GM12891 (cell line): ENCODE measurements around the gene EFNA3.

Source experiments
- POLR2A ChIP-seq: IDR thresholded peaks from 2 replicates; pipeline ENCODE4 v1.6.1; 2011; ENCODE audit warnings: low read depth, low read length, control low read depth
- POLR2AphosphoS5 ChIP-seq: IDR thresholded peaks from 2 replicates; pipeline ENCODE4 v1.6.1; 2011; ENCODE audit warnings: low read depth, low read length, control low read depth
- TAF1 ChIP-seq: IDR thresholded peaks from 2 replicates; pipeline ENCODE4 v1.6.1; 2011; ENCODE audit warnings: low read depth, low read length, control low read depth

DNA sequence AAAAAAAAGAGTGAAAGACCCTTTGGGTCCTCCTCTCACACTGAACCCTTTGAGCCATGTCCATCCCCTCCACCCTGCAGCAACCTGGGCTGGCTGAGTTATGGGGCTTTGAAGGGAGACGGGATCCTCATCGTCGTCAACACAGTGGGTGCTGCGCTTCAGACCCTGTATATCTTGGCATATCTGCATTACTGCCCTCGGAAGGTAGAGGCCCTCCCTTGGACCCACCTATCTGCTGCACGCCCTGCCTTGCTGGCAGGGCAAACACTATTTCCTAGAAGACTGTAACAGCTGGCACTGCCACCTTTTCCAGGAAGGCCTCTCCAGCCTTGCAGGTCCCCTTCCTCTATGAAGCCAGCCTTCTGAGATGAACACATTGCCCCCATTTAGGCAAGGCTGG is 58.1 kb downstream of the EFNA3 start:
- TF ChIP-seq POLR2A (no peak; the same call in 1 of the 2 replicates), TAF1 (no peak), POLR2AphosphoS5 (no peak)
